NCI-H1417 (cell line): Measurements from ENCODE around the gene SLC2A13.
"Not testable (repeated sequence)": the region's sequence is repeated elsewhere in the genome, so short reads cannot be mapped to it uniquely, and the experiment has no call there.

ENCODE experiments used
- DNase-seq, 3 experiments: peaks; one replicate each; lab custom pipeline; 2025; lab: John Stamatoyannopoulos, UW

The SLC2A13 gene

DNA sequence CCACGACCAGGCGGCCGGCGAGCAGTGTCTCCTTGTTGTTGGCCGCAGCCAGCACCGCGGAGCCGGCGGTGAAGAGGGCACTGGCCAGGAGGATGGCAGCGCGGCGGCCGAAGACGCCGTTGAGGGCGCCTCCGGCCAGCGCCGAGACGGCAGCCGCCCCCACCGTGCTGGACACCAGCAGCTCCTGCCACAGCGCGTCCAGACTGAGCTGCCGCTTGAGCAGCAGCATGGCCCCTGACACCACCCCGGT lies 691 bp downstream of the SLC2A13 start:
- DNase-seq = no peak

DNA sequence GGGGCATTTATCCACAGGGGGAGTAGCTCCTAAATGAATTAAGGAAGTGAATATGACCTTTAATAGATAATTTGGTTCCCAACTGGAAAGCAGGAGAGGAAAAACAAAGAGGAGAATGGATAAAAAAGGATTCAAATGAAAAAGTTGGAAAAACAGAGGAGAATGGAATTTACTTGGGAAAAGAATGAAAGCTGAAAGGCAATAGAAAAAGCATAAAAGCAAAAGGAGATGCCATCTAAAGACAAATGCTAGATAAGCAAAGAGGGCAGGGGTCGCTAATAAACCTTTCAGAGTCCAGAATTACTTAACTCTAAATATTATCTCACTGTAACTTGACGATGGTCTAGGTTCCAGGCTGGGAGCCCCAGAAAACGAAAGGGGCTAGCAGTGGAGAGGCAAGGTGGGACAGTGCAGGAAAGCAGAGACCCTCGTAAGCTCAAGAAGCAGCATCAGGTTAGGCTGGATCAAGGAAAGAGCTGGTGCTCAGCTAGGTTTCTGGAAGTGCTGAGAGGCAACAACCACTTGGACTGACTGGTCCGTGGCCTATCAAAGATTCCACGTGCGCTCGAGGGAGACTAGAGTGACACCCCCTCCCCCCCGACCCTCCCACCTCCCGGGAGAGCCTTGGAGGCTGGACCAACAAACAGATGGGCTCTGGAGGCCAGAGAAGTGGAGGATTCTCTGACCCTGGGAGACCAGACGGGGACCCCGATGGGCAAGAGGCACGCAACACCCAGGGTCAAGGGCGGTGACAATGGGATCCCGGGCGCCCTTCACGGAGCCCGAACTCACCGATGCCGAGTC lies 1.2 kb downstream of the SLC2A13 start:
- peak in 1 of 3 experiments; percentile 79 for DNase-seq

- DNase-seq = peak in 1 of 3 experiments; percentile 20
These were observed 2.8 kb downstream of the SLC2A13 start for GRCh38 chr12:40103043-40103442.

DNA sequence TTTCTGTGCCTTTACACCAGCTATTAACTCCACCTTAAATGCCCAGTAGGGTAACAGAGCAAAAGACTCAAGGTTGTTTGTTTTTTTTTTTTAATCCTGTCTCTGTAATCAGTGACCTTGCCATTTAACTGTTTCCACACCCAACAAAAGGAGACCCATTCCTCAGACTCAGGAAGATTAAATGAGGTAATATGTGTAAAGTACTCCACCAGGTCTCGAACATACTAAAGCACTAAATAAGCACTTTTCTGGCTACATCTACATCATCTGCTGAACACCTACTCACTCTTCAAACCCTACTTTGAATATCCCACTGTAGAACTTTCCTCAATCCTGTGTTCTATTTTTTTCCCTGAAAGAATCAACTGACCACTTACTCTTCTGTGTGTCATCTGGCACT lies 4.1 kb downstream of the SLC2A13 start:
- no peak for DNase-seq

- DNase-seq = peak; percentile 14 to 64 (median 36)
These were observed 6.4 kb downstream of the SLC2A13 start for GRCh38 chr12:40099423-40099853.

DNA sequence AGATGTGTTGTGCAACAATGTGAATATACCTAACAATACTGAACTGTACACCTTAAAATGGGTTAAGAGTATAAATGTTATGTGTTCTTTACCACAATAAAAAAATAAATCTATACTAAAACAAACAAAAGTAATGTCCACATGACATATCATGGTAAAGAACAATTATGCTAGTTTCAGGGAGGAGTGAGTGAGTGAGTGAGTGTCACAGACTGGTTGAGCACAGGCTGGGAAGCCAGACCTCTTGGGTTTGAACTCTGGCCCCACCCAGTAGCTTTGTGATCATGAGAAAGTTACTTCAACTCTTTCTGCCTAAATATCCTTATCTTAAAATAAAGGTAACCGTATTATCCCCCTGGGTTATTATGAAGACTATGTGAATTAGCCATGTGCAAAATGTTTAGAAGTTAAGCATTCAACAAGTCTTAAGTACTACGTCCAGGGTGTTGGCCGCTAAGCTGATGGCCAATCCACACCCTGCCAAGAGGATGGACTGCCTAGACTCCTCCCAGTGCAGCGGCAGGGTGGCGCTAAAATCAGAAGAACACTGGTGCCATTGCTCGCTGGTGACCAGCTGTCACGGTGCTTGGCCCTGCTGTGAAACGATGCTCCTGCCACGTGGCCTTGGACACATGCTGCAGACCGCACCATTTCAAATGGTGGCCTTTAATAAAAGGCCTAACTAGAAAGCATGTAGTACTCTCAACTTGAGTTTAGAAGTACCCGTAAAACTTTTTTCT lies 7.3 kb downstream of the SLC2A13 start:
- no peak for DNase-seq

DNA sequence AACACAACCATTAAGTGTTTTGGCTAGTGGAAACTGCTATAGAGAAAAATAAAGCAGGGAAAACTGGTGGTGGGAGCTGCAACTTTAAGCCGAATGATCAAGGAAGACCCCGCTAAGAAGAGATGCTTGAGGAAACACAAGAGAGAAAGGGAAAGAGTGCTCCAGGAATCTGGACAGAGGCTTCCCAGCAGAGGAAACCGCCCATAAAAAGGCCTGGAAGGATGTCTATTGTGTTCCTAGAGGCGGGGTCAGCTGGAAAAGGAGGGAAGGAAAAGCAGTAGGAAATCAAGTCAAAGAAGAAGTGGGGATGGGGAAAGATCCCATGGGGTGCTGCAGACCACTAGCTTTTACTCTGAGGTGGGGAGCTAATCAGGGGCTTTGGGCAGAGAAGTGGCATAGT lies 12.4 kb downstream of the SLC2A13 start:
- DNase-seq = no peak

- no peak for DNase-seq
These were observed 19.4 kb downstream of the SLC2A13 start for GRCh38 chr12:40086471-40086870.

DNA sequence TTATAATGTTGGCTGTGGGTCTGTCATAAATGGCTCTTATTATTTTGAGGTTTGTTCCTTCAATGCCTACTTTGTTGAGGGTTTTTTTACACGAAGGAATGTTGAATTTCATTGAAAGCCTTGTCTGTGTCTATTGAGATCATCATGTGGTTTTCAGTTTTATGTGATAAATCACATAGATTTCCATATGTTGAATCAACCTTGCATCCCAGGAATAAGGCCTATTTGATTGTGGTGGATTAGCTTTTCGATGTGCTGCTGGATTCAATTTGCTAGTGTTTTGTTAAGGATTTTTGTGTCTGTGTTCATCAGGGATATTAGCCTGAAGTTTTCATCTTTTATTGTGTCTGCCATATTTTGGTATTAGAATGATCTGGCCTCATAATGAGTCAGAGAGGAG lies 27.6 kb downstream of the SLC2A13 start:
- DNase-seq = no peak

- DNase-seq = no peak
These were observed 30.4 kb downstream of the SLC2A13 start for GRCh38 chr12:40075458-40075857.

DNA sequence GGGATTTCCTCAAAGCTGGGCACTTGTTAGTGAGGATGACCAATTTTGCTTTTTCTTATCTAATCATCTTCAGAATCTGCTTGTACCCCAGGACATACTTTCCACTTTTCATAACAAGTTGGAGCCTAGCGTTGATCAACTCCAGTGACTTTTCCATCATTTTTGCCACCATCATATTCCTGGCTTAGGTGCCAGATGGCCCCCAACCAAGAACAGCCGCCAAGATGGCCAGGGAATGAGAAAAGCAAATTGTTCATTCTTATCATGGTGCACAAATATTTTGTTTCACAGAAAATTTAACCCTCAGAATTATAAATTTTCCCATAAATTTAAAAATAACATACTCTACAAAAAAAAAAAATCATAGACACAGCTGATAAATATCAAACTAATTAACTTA lies 37.5 kb downstream of the SLC2A13 start:
- DNase-seq = no peak

- no peak for DNase-seq
These were observed 40.2 kb downstream of the SLC2A13 start for GRCh38 chr12:40065636-40066035.

GRCh38 chr12:40063414-40063813 lies 42.5 kb downstream of the SLC2A13 start:
- peak in 2 of 3 experiments; percentile 72 to 95 for DNase-seq

GRCh38 chr12:40058721-40059190 lies 47.1 kb downstream of the SLC2A13 start:
- peak in 1 of 3 experiments; percentile 47 for DNase-seq

GRCh38 chr12:40056373-40056772 lies 49.5 kb downstream of the SLC2A13 start:
- DNase-seq = peak in 2 of 3 experiments; percentile 57 to 85

GRCh38 chr12:40055776-40056175 lies 50.1 kb downstream of the SLC2A13 start:
- no peak for DNase-seq

GRCh38 chr12:40055228-40055579 lies 50.7 kb downstream of the SLC2A13 start:
- DNase-seq = peak in 2 of 3 experiments; percentile 47 to 83

DNA sequence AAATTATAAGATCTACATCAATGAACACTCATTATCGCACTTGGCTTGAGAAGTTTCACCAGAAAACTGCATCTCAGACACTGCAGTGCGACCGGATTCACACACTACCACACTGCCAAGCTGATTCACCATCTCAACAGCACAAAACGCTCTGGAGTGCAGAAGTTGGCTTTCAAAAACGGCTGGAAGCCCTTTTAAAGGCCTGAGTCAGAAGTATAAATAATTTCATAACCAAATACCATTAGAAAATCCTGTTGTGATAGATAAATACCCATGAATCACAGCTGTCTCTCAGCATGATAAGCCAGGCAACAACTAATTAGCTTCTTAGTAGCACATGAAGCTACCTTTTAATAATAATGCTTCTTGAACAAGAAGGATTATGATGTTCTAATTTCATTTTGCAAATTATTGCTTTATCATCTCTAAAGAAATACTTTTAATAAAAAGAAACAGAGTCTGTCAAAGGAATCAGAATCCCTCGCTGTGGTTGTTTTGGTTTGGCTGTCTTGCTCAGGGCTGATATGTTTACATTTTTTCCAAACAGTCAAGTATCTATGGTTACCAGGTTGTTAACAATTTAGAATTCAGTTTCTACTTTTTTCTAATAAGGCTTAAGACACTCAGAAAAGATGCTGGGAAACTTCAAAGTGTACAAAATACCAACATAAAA lies 51.2 kb downstream of the SLC2A13 start:
- peak in 2 of 3 experiments; percentile 79 to 93 for DNase-seq

- no peak for DNase-seq
These were observed 56.6 kb downstream of the SLC2A13 start for GRCh38 chr12:40049268-40049667.

DNA sequence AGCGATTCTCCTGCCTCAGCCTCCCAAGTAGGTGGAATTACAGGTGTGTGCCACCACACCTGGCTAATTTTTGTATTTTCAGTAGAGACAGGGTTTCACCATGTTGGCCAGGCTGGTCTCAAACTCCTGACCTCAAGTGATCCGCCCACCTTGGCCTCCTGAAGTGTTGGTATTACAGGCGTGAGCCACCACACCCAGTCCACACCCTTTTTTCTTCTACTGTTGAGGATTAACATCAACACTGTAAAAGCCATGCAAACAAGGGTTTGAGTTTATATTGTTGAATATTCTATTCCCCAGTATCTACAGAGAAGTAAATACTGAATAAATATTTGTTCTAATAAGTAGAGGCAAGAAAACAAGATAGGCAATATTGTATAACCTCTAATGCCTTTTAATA lies 58.9 kb downstream of the SLC2A13 start:
- not testable (repeated sequence) for DNase-seq

GRCh38 chr12:40045656-40046055 lies 60.2 kb downstream of the SLC2A13 start:
- peak in 1 of 3 experiments; percentile 24 for DNase-seq

GRCh38 chr12:40044396-40044795 lies 61.5 kb downstream of the SLC2A13 start:
- no peak for DNase-seq

GRCh38 chr12:40039598-40039997 lies 66.3 kb downstream of the SLC2A13 start:
- DNase-seq = no peak
